Transverse colon (tissue), 4 donors: ENCODE measurements around the gene ZBTB4.

Experiments
- CTCF ChIP-seq, 5 experiments: fragments of 200-600 bp in 3 of 5; fragments of 450-650 bp in 2 of 5; sonication (generic) in 3 of 5; IDR thresholded peaks; 1 replicate in 2 of 5; 2 replicates in 3 of 5; pipeline ENCODE4 v1.5.1; 2016 to 2017; ENCODE audit warnings: antibody characterized with exemption in 5 of 5, inconsistent platforms in 3 of 5, mild to moderate bottlenecking in 2 of 5, moderate library complexity in 1 of 5
- EP300 ChIP-seq: sonication (generic); formaldehyde crosslinking; IDR thresholded peaks from one replicate; pipeline ENCODE4 v1.6.1; 2017; ENCODE audit warnings: antibody characterized with exemption, low read depth
- POLR2A ChIP-seq: fragments of 450-650 bp; IDR thresholded peaks from one replicate; pipeline ENCODE4 v1.6.1; 2016; ENCODE audit warnings: antibody characterized with exemption, mild to moderate bottlenecking, moderate library complexity
- POLR2AphosphoS5 ChIP-seq, 3 donors: sonication (generic); formaldehyde crosslinking; IDR thresholded peaks; one replicate each; pipeline ENCODE4 v1.6.1; 2016; ENCODE audit warnings: antibody characterized with exemption in 3 of 3

GRCh38 chr17:7443499-7444485, 35.6 kb downstream of the ZBTB4 start:
- no peak for TF ChIP-seq CTCF (IDR thresholded peaks at IDR 0.05)
- TF ChIP-seq POLR2AphosphoS5 (IDR thresholded peaks at IDR 0.05) = no peak
- no peak for TF ChIP-seq POLR2A
- no peak for TF ChIP-seq EP300
